Lower lobe of right lung (tissue), 2 donors: ENCODE measurements around the gene PRSS38. TPM values are rescaled to one million over a fixed set of nuclear protein-coding genes. Genes with fewer than 3 reads are reported as not detected.

Experiments used
- ATAC-seq, 2 donors: fragments of 200-7000 bp; cut with Tn5 transposase; one replicate each; pipeline ENCODE4 v1.9.1; 2020 to 2022; ENCODE audit warnings: mild to moderate bottlenecking in 2 of 2, moderate library complexity in 2 of 2
- DNase-seq: peaks from one replicate; pipeline ENCODE4 v3.0.0-alpha.2; 2020
- H3K27ac ChIP-seq: fragments of 200-600 bp; one replicate; pipeline ENCODE4 v1.8.0; 2022
- H3K27me3 ChIP-seq: fragments of 200-600 bp; one replicate; pipeline ENCODE4 v1.8.0; 2022; ENCODE audit warnings: low read depth
- H3K36me3 ChIP-seq: fragments of 200-600 bp; one replicate; pipeline ENCODE4 v1.8.0; 2022; ENCODE audit warnings: mild to moderate bottlenecking
- H3K4me1 ChIP-seq: fragments of 200-600 bp; one replicate; pipeline ENCODE4 v1.8.0; 2022
- H3K4me3 ChIP-seq: fragments of 200-600 bp; one replicate; pipeline ENCODE4 v1.8.0; 2022; ENCODE audit warnings: mild to moderate bottlenecking
- H3K9me3 ChIP-seq: fragments of 200-600 bp; one replicate; pipeline ENCODE4 v1.8.0; 2022
- intact Hi-C: fragments of 100-400 bp; cut with DNase I; formaldehyde crosslinking; loops from one replicate; pipeline ENCODE4 v1.11.0; 2022
- total RNA-seq: library from RNA; stranded (reverse); fragmentation: NEBNext Ultra II Directional; extraction: Animal tissue kit (Norgen Biotek cat#: 25700); gene quantifications from one replicate; pipeline ENCODE4 v1.2.1, GENCODE V29; 2021
- TF ChIP-seq, protein P1 (sequence below): fragments of 200-600 bp; IDR thresholded peaks from one replicate; pipeline ENCODE4 v1.8.0; 2022; ENCODE audit warnings: antibody characterized with exemption, mild to moderate bottlenecking
- donor health status: DM: no; HTN: yes; CAD: no; lungs with severe emphysema.

The PRSS38 gene
- total RNA-seq, 1 donor from 2014 or later, result not detected

DNA sequence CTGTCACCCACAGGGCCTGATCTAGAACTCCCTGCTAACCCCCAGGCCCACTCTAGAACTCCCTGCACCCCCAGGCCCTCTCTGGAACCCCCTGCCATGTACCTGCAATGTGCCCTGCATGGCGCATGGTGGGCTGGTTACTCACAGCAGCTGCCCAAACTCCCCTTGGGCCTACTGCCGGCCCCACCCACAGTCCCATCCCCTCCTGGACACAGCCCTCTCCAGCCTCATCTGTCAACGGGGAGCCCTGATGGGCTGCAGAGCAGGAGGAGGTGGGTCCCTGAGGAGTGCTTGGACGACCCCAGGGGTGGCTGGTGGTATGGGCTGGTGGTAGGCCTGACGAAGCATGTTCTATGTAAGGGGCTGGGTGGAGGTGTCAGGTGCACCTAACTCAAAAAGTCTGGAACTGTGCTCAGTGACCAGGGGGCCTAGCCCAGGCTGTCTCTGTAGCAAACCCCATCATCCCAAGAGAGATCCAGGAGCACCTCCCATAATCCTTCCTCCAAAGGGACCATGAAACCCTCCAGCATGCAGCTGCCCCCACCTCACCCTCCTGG, 19.0 kb upstream of the PRSS38 start:
- H3K9me3 ChIP-seq, result no peaks in the 10 kb centered on the region
- TF ChIP-seq, protein P1, sequence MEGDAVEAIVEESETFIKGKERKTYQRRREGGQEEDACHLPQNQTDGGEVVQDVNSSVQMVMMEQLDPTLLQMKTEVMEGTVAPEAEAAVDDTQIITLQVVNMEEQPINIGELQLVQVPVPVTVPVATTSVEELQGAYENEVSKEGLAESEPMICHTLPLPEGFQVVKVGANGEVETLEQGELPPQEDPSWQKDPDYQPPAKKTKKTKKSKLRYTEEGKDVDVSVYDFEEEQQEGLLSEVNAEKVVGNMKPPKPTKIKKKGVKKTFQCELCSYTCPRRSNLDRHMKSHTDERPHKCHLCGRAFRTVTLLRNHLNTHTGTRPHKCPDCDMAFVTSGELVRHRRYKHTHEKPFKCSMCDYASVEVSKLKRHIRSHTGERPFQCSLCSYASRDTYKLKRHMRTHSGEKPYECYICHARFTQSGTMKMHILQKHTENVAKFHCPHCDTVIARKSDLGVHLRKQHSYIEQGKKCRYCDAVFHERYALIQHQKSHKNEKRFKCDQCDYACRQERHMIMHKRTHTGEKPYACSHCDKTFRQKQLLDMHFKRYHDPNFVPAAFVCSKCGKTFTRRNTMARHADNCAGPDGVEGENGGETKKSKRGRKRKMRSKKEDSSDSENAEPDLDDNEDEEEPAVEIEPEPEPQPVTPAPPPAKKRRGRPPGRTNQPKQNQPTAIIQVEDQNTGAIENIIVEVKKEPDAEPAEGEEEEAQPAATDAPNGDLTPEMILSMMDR, result no peak
- H3K4me3 ChIP-seq, result no peak overlapping the region
- no peak for ATAC-seq
- peaks cover 9% of the 10 kb centered on the region for H3K27me3 ChIP-seq
- intact Hi-C loops, result no loop called here
- H3K4me1 ChIP-seq, result peaks cover 9% of the 10 kb centered on the region
- no peak overlapping the region for H3K27ac ChIP-seq
- DNase-seq, result no peak
- no peaks in the 10 kb centered on the region for H3K36me3 ChIP-seq

- ATAC-seq (no peak), DNase-seq (no peak)
- Histone ChIP-seq H3K9me3 (no peaks in the 10 kb centered on the region), H3K36me3 (no peaks in the 10 kb centered on the region), H3K27me3 (peaks cover 9% of the 10 kb centered on the region), H3K4me1 (peaks cover 9% of the 10 kb centered on the region), H3K4me3 (no peak overlapping the region), H3K27ac (no peak overlapping the region)
- intact Hi-C loops, result no loop called here
- TF ChIP-seq, protein P1, result no peak
Measured at GRCh38 chr1:227797144-227797543, 18.3 kb upstream of the PRSS38 start.

GRCh38 chr1:227797625-227798024, 17.9 kb upstream of the PRSS38 start:
- DNase-seq (no peak), ATAC-seq (no peak)
- no peak overlapping the region for H3K27ac ChIP-seq
- H3K36me3 ChIP-seq, result no peaks in the 10 kb centered on the region
- intact Hi-C loops, result no loop called here
- no peak overlapping the region for H3K4me3 ChIP-seq
- H3K9me3 ChIP-seq, result no peaks in the 10 kb centered on the region
- TF ChIP-seq, protein P1, result no peak
- H3K4me1 ChIP-seq, result peaks cover 9% of the 10 kb centered on the region
- peaks cover 9% of the 10 kb centered on the region for H3K27me3 ChIP-seq

- no peak overlapping the region for H3K4me3 ChIP-seq
- no peaks in the 10 kb centered on the region for H3K36me3 ChIP-seq
- no peak for ATAC-seq
- TF ChIP-seq, protein P1, result no peak
- peaks cover under 1% of the 10 kb centered on the region for H3K9me3 ChIP-seq
- no peak overlapping the region for H3K27ac ChIP-seq
- intact Hi-C loops, result no loop called here
- H3K27me3 ChIP-seq, result peaks cover 9% of the 10 kb centered on the region
- DNase-seq, result no peak
- H3K4me1 ChIP-seq, result peaks cover 9% of the 10 kb centered on the region
Measured at GRCh38 chr1:227798078-227798802, 17.2 kb upstream of the PRSS38 start.

DNA sequence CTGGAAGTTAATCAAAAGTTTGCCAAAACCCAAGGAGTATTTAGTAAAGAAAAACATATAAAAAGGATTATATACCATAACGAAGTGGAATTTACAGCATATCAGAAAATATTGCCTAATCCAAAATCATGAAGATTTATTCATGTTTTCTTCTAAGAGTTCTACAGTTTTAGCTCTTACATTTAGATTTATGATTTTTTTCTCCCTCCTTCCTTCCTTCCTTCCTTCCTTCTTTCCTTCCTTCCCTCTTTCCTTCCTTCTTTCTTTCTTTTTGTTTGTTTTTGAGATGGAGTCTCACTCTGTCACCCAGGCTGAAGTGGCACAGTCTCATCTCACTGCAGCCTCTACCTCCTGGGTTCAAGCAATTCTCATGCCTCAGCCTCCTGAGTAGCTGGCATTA, 15.7 kb upstream of the PRSS38 start:
- ATAC-seq (no peak), DNase-seq (no peak)
- TF ChIP-seq, protein P1, result no peak
- H3K27ac ChIP-seq, result no peak overlapping the region
- peaks cover 6% of the 10 kb centered on the region for H3K9me3 ChIP-seq
- peaks cover 2% of the 10 kb centered on the region for H3K4me1 ChIP-seq
- no peaks in the 10 kb centered on the region for H3K36me3 ChIP-seq
- H3K27me3 ChIP-seq, result peaks cover 6% of the 10 kb centered on the region
- intact Hi-C loops, result no loop called here
- no peak overlapping the region for H3K4me3 ChIP-seq
